ENCODE data around the gene CTBP2. TPM values are rescaled to one million over a fixed set of nuclear protein-coding genes. Genes with fewer than 3 reads are reported as not detected.

CTBP2 gene
- total RNA-seq, 1 donor from 2014 or later, result 90.6 TPM

- H3K4me3 Mint-ChIP-seq (ENCODE audit: unreplicated experiment), result no peak overlapping the region
- H3K27me3 Mint-ChIP-seq (ENCODE audit: low read depth), result no peaks in the 10 kb centered on the region
- peaks cover 18% of the 10 kb centered on the region for H3K36me3 Mint-ChIP-seq (ENCODE audit: low read depth)
- TF ChIP-seq CTCF (IDR thresholded peaks at IDR 0.05), result no peak
- DNase-seq (ENCODE audit: low spot score), result peak; percentile 32
- peaks cover 36% of the 10 kb centered on the region for H3K4me1 Mint-ChIP-seq (ENCODE audit: low read depth)
- no peak overlapping the region for H3K27ac Mint-ChIP-seq (ENCODE audit: unreplicated experiment)
- H3K9me3 Mint-ChIP-seq (ENCODE audit: low read depth), result peaks cover 3% of the 10 kb centered on the region
Observed at GRCh38 chr10:125102821-125103220, 57.5 kb downstream of the CTBP2 start.

DNA sequence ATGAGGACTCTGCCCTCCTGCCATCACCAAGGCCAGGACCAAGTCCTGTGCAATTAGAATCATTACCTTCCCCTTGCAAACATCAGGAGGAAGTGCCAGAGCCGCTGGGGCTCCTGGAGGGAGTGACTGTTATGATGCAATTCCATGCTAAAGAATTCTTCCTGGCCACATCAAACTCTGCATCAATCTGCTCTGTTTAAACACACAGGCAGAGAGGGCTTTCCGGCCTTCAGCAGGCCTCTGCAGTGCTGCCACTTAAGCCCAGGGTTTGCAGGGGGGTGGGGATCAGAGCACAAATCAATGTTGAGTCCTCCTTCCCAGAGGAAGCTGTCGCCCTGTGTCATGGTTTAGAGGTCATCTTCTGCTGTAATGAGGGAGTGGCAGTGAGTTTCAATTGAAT, 58.1 kb downstream of the CTBP2 start:
- no peaks in the 10 kb centered on the region for H3K27me3 Mint-ChIP-seq (ENCODE audit: low read depth)
- H3K4me3 Mint-ChIP-seq (ENCODE audit: unreplicated experiment), result no peak overlapping the region
- peak overlapping the region; percentile 59 for H3K27ac Mint-ChIP-seq (ENCODE audit: unreplicated experiment)
- no peaks in the 10 kb centered on the region for H3K9me3 Mint-ChIP-seq (ENCODE audit: low read depth)
- peaks cover 12% of the 10 kb centered on the region for H3K36me3 Mint-ChIP-seq (ENCODE audit: low read depth)
- no peak for TF ChIP-seq CTCF (IDR thresholded peaks at IDR 0.05)
- peak; percentile 19 for DNase-seq (ENCODE audit: low spot score)
- peaks cover 36% of the 10 kb centered on the region for H3K4me1 Mint-ChIP-seq (ENCODE audit: low read depth)

GRCh38 chr10:125101581-125101980, 58.8 kb downstream of the CTBP2 start:
- Mint-ChIP-seq H3K27ac (ENCODE audit: unreplicated experiment) (no peak overlapping the region), H3K9me3 (ENCODE audit: low read depth) (no peaks in the 10 kb centered on the region), H3K4me3 (ENCODE audit: unreplicated experiment) (no peak overlapping the region)

GRCh38 chr10:125101049-125101448, 59.3 kb downstream of the CTBP2 start:
- H3K4me3 Mint-ChIP-seq (ENCODE audit: unreplicated experiment), result no peak overlapping the region
- H3K9me3 Mint-ChIP-seq (ENCODE audit: low read depth), result no peaks in the 10 kb centered on the region
- H3K4me1 Mint-ChIP-seq (ENCODE audit: low read depth), result peaks cover 43% of the 10 kb centered on the region
- H3K27me3 Mint-ChIP-seq (ENCODE audit: low read depth), result no peaks in the 10 kb centered on the region
- H3K36me3 Mint-ChIP-seq (ENCODE audit: low read depth), result peaks cover 5% of the 10 kb centered on the region
- no peak for TF ChIP-seq CTCF (IDR thresholded peaks at IDR 0.05)
- H3K27ac Mint-ChIP-seq (ENCODE audit: unreplicated experiment), result no peak overlapping the region
- DNase-seq (ENCODE audit: low spot score), result peak; percentile 33

More at GRCh38 chr10:125101581-125101980, 58.8 kb downstream of the CTBP2 start:
- peak; percentile 18 for DNase-seq (ENCODE audit: low spot score)
- Mint-ChIP-seq H3K36me3 (ENCODE audit: low read depth) (peaks cover 8% of the 10 kb centered on the region), H3K27me3 (ENCODE audit: low read depth) (no peaks in the 10 kb centered on the region), H3K4me1 (ENCODE audit: low read depth) (peaks cover 38% of the 10 kb centered on the region)
- TF ChIP-seq CTCF (IDR thresholded peaks at IDR 0.05), result no peak

GRCh38 chr10:125097409-125098070, 62.8 kb downstream of the CTBP2 start:
- peak; percentile 43 for DNase-seq (ENCODE audit: low spot score)
- Mint-ChIP-seq H3K36me3 (ENCODE audit: low read depth) (peaks cover 3% of the 10 kb centered on the region), H3K4me3 (ENCODE audit: unreplicated experiment) (no peak overlapping the region), H3K27ac (ENCODE audit: unreplicated experiment) (no peak overlapping the region), H3K4me1 (ENCODE audit: low read depth) (peaks cover 61% of the 10 kb centered on the region), H3K27me3 (ENCODE audit: low read depth) (no peaks in the 10 kb centered on the region), H3K9me3 (ENCODE audit: low read depth) (no peaks in the 10 kb centered on the region)
- TF ChIP-seq CTCF (IDR thresholded peaks at IDR 0.05), result no peak
